Psoas muscle (tissue), 8 donors: ENCODE measurements around the gene TOR1A. TPM values are rescaled to one million over a fixed set of nuclear protein-coding genes. Genes with fewer than 3 reads are reported as not detected.

Experiments
- ATAC-seq, 4 donors: fragments of 200-7000 bp; cut with Tn5 transposase; one replicate each; pipeline ENCODE4 v1.9.1; 2020; ENCODE audit warnings: moderate library complexity in 3 of 4, mild to moderate bottlenecking in 2 of 4
- DNase-seq, 2 donors: peaks; one replicate each; pipeline ENCODE4 v3.0.0-alpha.2; 2020
- H3K27ac ChIP-seq: fragments of 200-600 bp; one replicate; pipeline ENCODE4 v1.8.0; 2022
- H3K27me3 ChIP-seq, 3 donors: fragments of 200-600 bp in 1 of 3; one replicate each; pipeline versions ENCODE4 v1.6.1 to v1.8.0; 2013 to 2022; ENCODE audit warnings: low read length in 2 of 3, mild to moderate bottlenecking in 2 of 3, moderate library complexity in 1 of 3; ENCODE audit not compliant: insufficient read depth in 3 of 3
- H3K36me3 ChIP-seq, 2 donors: fragments of 200-600 bp in 1 of 2; one replicate each; pipeline versions ENCODE4 v1.6.1 to v1.8.0; 2013 to 2022; ENCODE audit warnings: low read depth in 1 of 2, mild to moderate bottlenecking in 1 of 2, moderate library complexity in 1 of 2; ENCODE audit not compliant: insufficient read depth in 1 of 2
- H3K4me1 ChIP-seq: fragments of 200-600 bp; one replicate; pipeline ENCODE4 v1.8.0; 2022
- H3K4me3 ChIP-seq: fragments of 200-600 bp; one replicate; pipeline ENCODE4 v1.8.0; 2022; ENCODE audit warnings: mild to moderate bottlenecking
- H3K9me3 ChIP-seq: fragments of 200-600 bp; one replicate; pipeline ENCODE4 v1.8.0; 2022
- CTCF ChIP-seq: fragments of 200-600 bp; IDR thresholded peaks from one replicate; pipeline ENCODE4 v1.8.0; 2022; ENCODE audit warnings: antibody characterized with exemption
- WGBS, 3 donors: extraction: QIAGEN DNeasy Blood & Tissue Kit; methylation state at CpG; one replicate each; pipeline versions ENCODE4 v1.1.6 to v1.1.7; 2013; 5-methylcytosine and 5-hydroxymethylcytosine counted together
- intact Hi-C, 2 donors: fragments of 100-400 bp; cut with DNase I; formaldehyde crosslinking; loops; one replicate each; pipeline versions ENCODE4 v1.11.0 to v1.14.2; 2022
- long read RNA-seq, 2 donors: library from polyadenylated mRNA; unstranded; transcript quantifications; one replicate each; pipeline ENCODE4 v2.0.0, GENCODE V29; 2021
- polyA plus RNA-seq, 3 donors: library from polyadenylated mRNA; stranded (reverse); fragments of 200-250 nt; gene quantifications; one replicate each; pipeline ENCODE4 v1.2.3, GENCODE V29; 2013
- total RNA-seq, 4 donors: library from RNA; stranded (reverse); fragmentation: NEBNext Ultra II Directional in 2 of 4; extraction: Animal tissue kit (Norgen Biotek cat#: 25700) in 2 of 4; gene quantifications; one replicate each; pipeline versions ENCODE4 v1.2.1 to v1.2.4, GENCODE V29; 2021 to 2023
- donor health status: healthy with polysubstance abuse.
- donor health status: DM: no; HTN: no; CAD: no; lungs with moderate emphysema.
- donor health status: Bipolar disorder and iron deficiency.
- donor health status: healthy.
- donor health status: DM: yes; HTN: yes; CAD: no.
- donor health status: DM: no; HTN: no; CAD: no.
- donor health status: DM: no; HTN: no; CAD: no.
- donor health status: DM: yes; HTN: yes; CAD: no.

TOR1A gene
- total RNA-seq, result 10 to 100 TPM; 10.4 to 18.5 (median 12.9) TPM
- polyA plus RNA-seq, result 10 to 100 TPM; 17.9 to 25.4 (median 24.0) TPM
- long read RNA-seq, donor 1, transcript TOR1A-201 (5 exons, 2,076 nt), result major isoform, 9 of 10 reads
- long read RNA-seq, donor 1, partial matches to known transcripts, result 0 of 10 reads
- long read RNA-seq, donor 1, other reads (novel, unspliced or antisense), result 1 of 10 reads
- long read RNA-seq, donor 2, transcript TOR1A-201 (5 exons, 2,076 nt), result major isoform, 48 of 52 reads
- long read RNA-seq, donor 2, partial matches to known transcripts, result 0 of 52 reads
- long read RNA-seq, donor 2, other reads (novel, unspliced or antisense), result 4 of 52 reads

DNA sequence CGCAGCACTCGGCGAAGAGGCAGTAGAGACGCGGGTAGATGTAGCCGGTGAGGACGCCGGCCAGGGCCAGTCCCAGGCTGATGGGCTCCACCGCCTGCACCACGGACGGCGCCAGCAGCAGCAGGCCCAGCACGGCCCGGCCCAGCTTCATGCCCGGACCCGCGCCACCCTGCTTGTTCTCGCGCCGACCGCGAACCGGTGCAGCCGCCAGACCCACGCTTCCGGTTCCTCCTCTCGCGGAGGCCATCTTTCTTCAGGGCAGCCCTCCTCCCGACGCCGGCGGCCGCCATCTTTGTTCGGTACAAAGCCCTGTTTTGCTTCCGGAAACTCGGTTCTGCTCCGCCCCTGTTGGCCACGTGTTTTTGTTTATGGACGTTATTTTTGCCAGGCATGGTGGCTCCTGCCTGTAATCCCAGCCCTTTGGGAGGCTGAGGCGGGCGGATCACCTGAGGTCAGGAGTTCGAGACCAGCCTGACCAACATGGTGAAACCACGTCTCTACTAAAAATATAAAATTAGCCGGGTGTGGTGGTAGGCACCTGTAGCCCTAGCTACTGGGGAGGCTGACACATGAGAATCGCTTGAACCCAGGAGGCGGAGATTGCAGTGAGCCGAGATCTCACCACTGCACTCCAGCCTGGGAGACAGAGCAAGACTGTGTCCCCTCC, at the start of gene TOR1A:
TSS of gene TOR1A (minus strand) at position 202 of the 667 bp plus-strand sequence. CDS start at position 151, 51 bp downstream.
- Histone ChIP-seq H3K36me3 (peaks cover 3 to 62% of the 10 kb centered on the region in 2 donors), H3K27me3 (no peaks in the 10 kb centered on the region), H3K4me1 (no peaks in the 10 kb centered on the region), H3K4me3 (peak within 1 kb of the TSS; percentile 89), H3K27ac (peak within 1 kb of the TSS; percentile 81), H3K9me3 (no peaks in the 10 kb centered on the region)
- ATAC-seq, result peak; percentile 97 to 99 (median 98)
- DNase-seq, result peak; percentile 96 to 98
- TF ChIP-seq CTCF, result no peak
- intact Hi-C loops, result no loop called here
- 3 to 5% (median 4%) methylated on average over 40 to 47 of the region's 47 CpGs for WGBS, 3 donors

DNA sequence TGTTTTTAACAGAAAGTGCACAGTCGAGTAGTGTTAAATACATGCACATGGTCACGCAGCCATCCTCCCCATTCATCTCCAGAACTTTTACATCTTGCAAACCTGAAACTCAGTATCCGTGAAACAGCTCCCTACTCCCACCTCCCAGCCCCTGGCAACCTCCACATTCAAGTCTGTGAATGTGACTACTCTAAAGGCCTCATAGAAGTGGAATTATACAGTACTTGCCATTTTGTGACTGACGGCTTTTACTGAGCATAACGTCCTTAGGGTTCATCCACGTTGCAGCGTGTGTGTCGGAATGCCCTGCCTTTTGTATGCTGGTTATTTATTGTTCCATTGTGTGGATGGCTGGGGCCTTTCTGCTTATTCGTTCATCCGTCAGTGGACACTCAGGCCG, 47.1 kb upstream of the TOR1A start:
- ATAC-seq (no peak), DNase-seq (no peak)
- H3K27ac ChIP-seq, result no peak overlapping the region
- H3K9me3 ChIP-seq, result no peaks in the 10 kb centered on the region
- no peaks in the 10 kb centered on the region for H3K4me1 ChIP-seq
- WGBS, 3 donors, result 89 to 91% (median 91%) methylated on average over 10 to 11 of the region's 11 CpGs
- H3K27me3 ChIP-seq, result no peaks in the 10 kb centered on the region
- H3K36me3 ChIP-seq, result peaks cover 0 to 34% of the 10 kb centered on the region in 2 donors
- no peak overlapping the region for H3K4me3 ChIP-seq
- TF ChIP-seq CTCF, result no peak
- intact Hi-C loops, result no loop called here

GRCh38 chr9:129869585-129870501, 45.9 kb upstream of the TOR1A start:
- H3K27me3 ChIP-seq, result no peaks in the 10 kb centered on the region
- ATAC-seq (no peak), DNase-seq (peak in 1 of 2 donors; percentile 46)
- no peaks in the 10 kb centered on the region for H3K9me3 ChIP-seq
- H3K4me3 ChIP-seq, result no peak overlapping the region
- 85 to 94% (median 89%) methylated on average over 18 to 24 of the region's 24 CpGs for WGBS, 3 donors
- H3K4me1 ChIP-seq, result no peaks in the 10 kb centered on the region
- intact Hi-C loops, result no loop called here
- no peak overlapping the region for H3K27ac ChIP-seq
- TF ChIP-seq CTCF, result no peak
- H3K36me3 ChIP-seq, result peaks cover 3 to 44% of the 10 kb centered on the region in 2 donors

DNA sequence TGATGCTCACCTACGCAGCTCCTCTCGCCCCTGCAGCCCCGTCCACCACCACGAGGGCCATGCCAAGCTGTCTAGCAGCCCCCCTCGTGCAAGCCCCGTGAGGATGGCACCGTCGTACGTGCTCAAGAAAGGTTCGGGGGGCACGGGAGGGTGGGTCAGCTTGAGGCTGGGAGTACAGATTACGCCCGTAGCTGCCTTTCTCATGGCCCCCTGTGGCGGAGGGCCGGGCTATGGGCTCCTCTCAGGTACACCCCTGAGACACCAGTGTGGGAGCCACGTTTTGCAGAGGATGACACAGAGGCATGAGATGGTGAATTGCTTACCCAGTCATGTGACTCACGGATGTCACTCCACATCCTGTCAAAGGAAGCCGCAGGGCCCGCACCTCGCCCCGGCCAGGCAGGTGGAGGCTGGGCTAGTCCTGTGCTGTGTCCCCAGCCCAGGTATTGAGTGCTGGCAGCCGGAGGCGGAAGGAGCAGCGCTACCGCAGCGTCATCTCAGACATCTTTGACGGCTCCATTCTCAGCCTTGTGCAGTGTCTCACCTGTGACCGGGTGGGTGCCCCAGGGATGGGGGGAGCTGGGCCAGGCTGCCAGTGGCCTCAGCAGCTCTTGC, 45.0 kb upstream of the TOR1A start:
- no peak for TF ChIP-seq CTCF
- H3K27me3 ChIP-seq, result no peaks in the 10 kb centered on the region
- ATAC-seq (peak in 1 of 4 donors; percentile 32), DNase-seq (peak in 1 of 2 donors; percentile 58)
- intact Hi-C loops, result no loop called here
- no peak overlapping the region for H3K4me3 ChIP-seq
- peaks cover 3 to 48% of the 10 kb centered on the region in 2 donors for H3K36me3 ChIP-seq
- 85 to 88% (median 85%) methylated on average over 26 to 28 of the region's 28 CpGs for WGBS, 3 donors
- no peaks in the 10 kb centered on the region for H3K4me1 ChIP-seq
- no peaks in the 10 kb centered on the region for H3K9me3 ChIP-seq
- H3K27ac ChIP-seq, result no peak overlapping the region
